Panc1 (cell line): ENCODE measurements around the gene GARIN5B. TPM values are rescaled to one million over a fixed set of nuclear protein-coding genes. Genes with fewer than 3 reads are reported as not detected.
"Not testable (repeated sequence)": the region's sequence is repeated elsewhere in the genome, so short reads cannot be mapped to it uniquely, and the experiment has no call there.

ENCODE experiments used
- ATAC-seq: fragments of 200-7000 bp; cut with Tn5 transposase; 2 replicates; pipeline ENCODE4 v1.9.1; 2020; ENCODE audit warnings: mild to moderate bottlenecking, moderate library complexity
- BruUV-seq: library from RNA; stranded (reverse); fragments of 400-500 nt; replicated peaks from 2 replicates; lab custom pipeline; 2021; lab: Mats Ljungman, UMichigan
- CTCF ChIA-PET: fragments of 300-600 bp; sonication (Branson Sonifier 250); formaldehyde crosslinking; loops from one replicate; lab custom pipeline; 2022; ENCODE audit warnings: antibody characterized with exemption; lab: Charles Lee
- POLR2A ChIA-PET: fragments of 300-600 bp; sonication (Branson Sonifier 250); formaldehyde crosslinking; loops from one replicate; lab custom pipeline; 2022; ENCODE audit warnings: antibody characterized with exemption; lab: Charles Lee
- DNase-seq: peaks from one replicate; pipeline ENCODE4 v3.0.0-alpha.2; 2010; ENCODE audit warnings: low read depth, low spot score
- H3K27ac ChIP-seq: 2 replicates; pipeline ENCODE4 v1.5.1; 2011; ENCODE audit warnings: mild to moderate bottlenecking, low read length, inconsistent platforms
- H3K27me3 ChIP-seq: fragments of 200-500 bp; sonication (Bioruptor generic); 2 replicates; pipeline ENCODE4 v1.6.0; 2014; ENCODE audit warnings: low read length, inconsistent platforms; ENCODE audit not compliant: control insufficient read depth, insufficient read depth
- H3K36me3 ChIP-seq: fragments of 200-500 bp; sonication (Bioruptor generic); 2 replicates; pipeline ENCODE4 v1.5.1; 2014; ENCODE audit warnings: inconsistent platforms, mild to moderate bottlenecking, low read length, moderate library complexity; ENCODE audit not compliant: control insufficient read depth, insufficient read depth
- H3K4me1 ChIP-seq: 2 replicates; pipeline ENCODE4 v1.5.1; 2011; ENCODE audit warnings: inconsistent platforms, mild to moderate bottlenecking, low read length, moderate library complexity; ENCODE audit not compliant: control insufficient read depth, insufficient read depth
- H3K4me3 ChIP-seq, 2 experiments: 2 replicates each; pipeline ENCODE4 v1.5.1; 2011 to 2012; ENCODE audit warnings: low read depth in 2 of 2, low read length in 2 of 2, mild to moderate bottlenecking in 2 of 2, inconsistent platforms in 1 of 2, moderate library complexity in 1 of 2
- H3K9me3 ChIP-seq: fragments of 200-500 bp; sonication (Bioruptor generic); 2 replicates; pipeline ENCODE4 v1.5.1; 2014; ENCODE audit warnings: low read depth, mild to moderate bottlenecking, inconsistent platforms, low read length, moderate library complexity; ENCODE audit not compliant: control insufficient read depth, insufficient read depth
- CTCF ChIP-seq: fragments of 450-650 bp; IDR thresholded peaks from 2 replicates; pipeline ENCODE4 v1.5.1; 2017; ENCODE audit warnings: mild to moderate bottlenecking
- POLR2AphosphoS5 ChIP-seq: IDR thresholded peaks from 2 replicates; pipeline ENCODE4 v1.6.1; 2012; ENCODE audit warnings: mild to moderate bottlenecking, low read depth, low read length, moderate library complexity
- REST ChIP-seq, 2 experiments: IDR thresholded peaks; 2 replicates each; pipeline ENCODE4 v1.6.1; 2011 to 2012; ENCODE audit warnings: low read depth in 2 of 2, control low read depth in 1 of 2, low read length in 1 of 2, mild to moderate bottlenecking in 1 of 2, moderate library complexity in 1 of 2; ENCODE audit not compliant: insufficient read depth in 1 of 2
- SIN3A ChIP-seq: IDR thresholded peaks from 2 replicates; pipeline ENCODE4 v1.6.1; 2012; ENCODE audit warnings: low read depth, mild to moderate bottlenecking, low read length, moderate library complexity, borderline replicate concordance; ENCODE audit not compliant: insufficient read depth
- TCF7L2 ChIP-seq: IDR thresholded peaks from 2 replicates; pipeline ENCODE4 v1.6.1; 2011; ENCODE audit warnings: mild to moderate bottlenecking, low read depth, low read length, inconsistent platforms
- in situ Hi-C: cut with HindIII; loops from 2 replicates; pipeline ENCODE4 v1.10.0; 2016; ENCODE audit warnings: low sequenced_read_pairs, low pct_unique_long_range_greater_than_20kb
- intact Hi-C: fragments of 100-400 bp; cut with micrococcal nuclease; formaldehyde crosslinking; loops from one replicate; pipeline ENCODE4 v1.10.0; 2022; ENCODE audit not compliant: unreplicated experiment
- total RNA-seq: library from RNA; stranded (reverse); gene quantifications from one replicate; pipeline ENCODE4 v1.2.1, GENCODE V29; 2021; ENCODE audit not compliant: unreplicated experiment

GARIN5B gene
- total RNA-seq, 1 experiment from 2014 or later = not detected

DNA sequence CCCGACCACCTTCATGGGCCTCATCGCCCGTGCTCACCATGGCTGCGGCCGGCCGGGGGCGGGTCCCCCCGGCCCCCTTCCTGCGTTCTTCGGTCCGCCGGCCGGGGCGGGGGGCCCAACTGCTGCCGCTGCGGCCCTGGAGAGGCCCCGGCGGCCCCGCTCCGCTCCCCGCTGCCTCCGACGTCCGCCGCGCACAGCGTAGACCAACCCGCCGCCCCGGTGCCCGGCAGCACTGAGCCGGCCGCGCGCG, 44.4 kb upstream of the GARIN5B start, which contains the start of gene UBE2S:
Gene UBE2S, minus strand, starts transcription at position 239 of the 250 bp plus-strand sequence. Its CDS starts 199 bp downstream, at position 40.
- ChIA-PET POLR2A (interaction anchor here (0.6 to 0.7 kb wide), 3 partner anchors 10 to 192 kb away, joined by 3 to 9 read pairs (median 7); partner anchors contain the start of gene FIZ1), CTCF (interaction anchor here (0.7 kb wide), 1 partner anchor 119 kb away, joined by 5 read pairs; no protein-coding TSS in a partner anchor)
- in situ Hi-C loops, intact Hi-C loops, DNase-seq, H3K27me3 ChIP-seq, H3K9me3 ChIP-seq, BruUV-seq: not testable (repeated sequence)
- peak; percentile 98 for TF ChIP-seq POLR2AphosphoS5
- H3K36me3 ChIP-seq = peaks cover 24% of the 10 kb centered on the region
- H3K27ac ChIP-seq = peak within 1 kb of the TSS; percentile 100
- H3K4me1 ChIP-seq = peaks cover 29% of the 10 kb centered on the region
- ATAC-seq = peak; percentile 28; the same call in 1 of the 2 replicates
- H3K4me3 ChIP-seq = peak within 1 kb of the TSS; percentile 85 to 88

- intact Hi-C loops = no loop called here
- Histone ChIP-seq H3K36me3 (peaks cover 29% of the 10 kb centered on the region), H3K27ac (peak overlapping the region; percentile 100), H3K4me1 (peaks cover 32% of the 10 kb centered on the region), H3K4me3 (peak overlapping the region; percentile 85 to 88), H3K27me3 (no peaks in the 10 kb centered on the region), H3K9me3 (peaks cover 6% of the 10 kb centered on the region; the same call in 1 of the 2 replicates)
- ATAC-seq (peak; percentile 14), DNase-seq (no peak)
- CTCF ChIA-PET = interaction anchor here (0.7 kb wide), 1 partner anchor 119 kb away, joined by 5 read pairs; no protein-coding TSS in a partner anchor
- in situ Hi-C loops = no loop called here
- no TSS peak for BruUV-seq
- POLR2A ChIA-PET = interaction anchor here (0.6 to 0.7 kb wide), 3 partner anchors 61 to 345 kb away, joined by 4 to 9 read pairs (median 8); no protein-coding TSS in a partner anchor
- TF ChIP-seq CTCF = no peak
- TF ChIP-seq REST (IDR thresholded peaks at IDR 0.05; ENCODE audit: insufficient read depth in 1 of 2, low read depth in 2 of 2, low read length in 1 of 2) = no peak
- TF ChIP-seq POLR2AphosphoS5 = no peak
- no peak for TF ChIP-seq SIN3A
- no peak for TF ChIP-seq TCF7L2
Observed at GRCh38 chr19:55406826-55407549, 43.9 kb upstream of the GARIN5B start.
